Stimulated activated naive CD8-positive, alpha-beta T cell treated with anti-CD3 and anti-CD28 coated beads, Interleukin-15, Interleukin-2, amounts not matched to agents 100 ng/mL and 50 ng/mL, for 24 hours (primary cell): ENCODE data around the gene TGFB2.

Source experiments
- H3K27ac Mint-ChIP-seq: one replicate; pipeline ENCODE4 v1.8.0; 2021; ENCODE audit warnings: mild to moderate bottlenecking, mixed read lengths
- H3K27me3 Mint-ChIP-seq: one replicate; pipeline ENCODE4 v1.8.0; 2021; ENCODE audit warnings: mixed read lengths
- H3K36me3 Mint-ChIP-seq: one replicate; pipeline ENCODE4 v1.8.0; 2021; ENCODE audit warnings: low read depth, mixed read lengths
- H3K4me1 Mint-ChIP-seq: one replicate; pipeline ENCODE4 v1.8.0; 2021; ENCODE audit warnings: low read depth, mixed read lengths
- H3K4me3 Mint-ChIP-seq: one replicate; pipeline ENCODE4 v1.8.0; 2021; ENCODE audit warnings: mild to moderate bottlenecking, mixed read lengths
- H3K9me3 Mint-ChIP-seq: one replicate; pipeline ENCODE4 v1.8.0; 2021; ENCODE audit warnings: mixed read lengths

TGFB2 gene

GRCh38 chr1:218407630-218408029 lies 62.5 kb downstream of the TGFB2 start:
- Mint-ChIP-seq H3K4me3 (no peak overlapping the region), H3K27ac (no peak overlapping the region), H3K36me3 (no peaks in the 10 kb centered on the region), H3K27me3 (peaks cover 7% of the 10 kb centered on the region), H3K4me1 (no peaks in the 10 kb centered on the region), H3K9me3 (no peaks in the 10 kb centered on the region)

- Mint-ChIP-seq H3K4me1 (no peaks in the 10 kb centered on the region), H3K36me3 (no peaks in the 10 kb centered on the region), H3K4me3 (no peak overlapping the region), H3K27me3 (peaks cover 7% of the 10 kb centered on the region), H3K27ac (no peak overlapping the region), H3K9me3 (no peaks in the 10 kb centered on the region)
Observed at GRCh38 chr1:218408135-218408534, 63.0 kb downstream of the TGFB2 start.

GRCh38 chr1:218408942-218409341 lies 63.8 kb downstream of the TGFB2 start:
- H3K27me3 Mint-ChIP-seq = peaks cover 7% of the 10 kb centered on the region
- no peaks in the 10 kb centered on the region for H3K9me3 Mint-ChIP-seq
- H3K36me3 Mint-ChIP-seq = no peaks in the 10 kb centered on the region
- no peak overlapping the region for H3K27ac Mint-ChIP-seq
- H3K4me3 Mint-ChIP-seq = no peak overlapping the region
- no peaks in the 10 kb centered on the region for H3K4me1 Mint-ChIP-seq

GRCh38 chr1:218409946-218410510 lies 64.9 kb downstream of the TGFB2 start:
- H3K36me3 Mint-ChIP-seq = no peaks in the 10 kb centered on the region
- H3K9me3 Mint-ChIP-seq = no peaks in the 10 kb centered on the region
- no peaks in the 10 kb centered on the region for H3K4me1 Mint-ChIP-seq
- H3K27me3 Mint-ChIP-seq = peaks cover 7% of the 10 kb centered on the region
- no peak overlapping the region for H3K4me3 Mint-ChIP-seq
- H3K27ac Mint-ChIP-seq = no peak overlapping the region

GRCh38 chr1:218411101-218411500 lies 66.0 kb downstream of the TGFB2 start:
- Mint-ChIP-seq H3K9me3 (no peaks in the 10 kb centered on the region), H3K4me3 (no peak overlapping the region)

GRCh38 chr1:218412171-218412570 lies 67.0 kb downstream of the TGFB2 start:
- Mint-ChIP-seq H3K27ac (no peak overlapping the region), H3K4me1 (no peaks in the 10 kb centered on the region), H3K9me3 (no peaks in the 10 kb centered on the region), H3K4me3 (no peak overlapping the region), H3K27me3 (peaks cover 7% of the 10 kb centered on the region), H3K36me3 (no peaks in the 10 kb centered on the region)

More at GRCh38 chr1:218411101-218411500, 66.0 kb downstream of the TGFB2 start:
- H3K4me1 Mint-ChIP-seq = no peaks in the 10 kb centered on the region
- H3K27me3 Mint-ChIP-seq = peaks cover 7% of the 10 kb centered on the region
- H3K27ac Mint-ChIP-seq = no peak overlapping the region
- no peaks in the 10 kb centered on the region for H3K36me3 Mint-ChIP-seq

GRCh38 chr1:218413179-218413578 lies 68.0 kb downstream of the TGFB2 start:
- H3K27me3 Mint-ChIP-seq = peaks cover 7% of the 10 kb centered on the region
- no peaks in the 10 kb centered on the region for H3K4me1 Mint-ChIP-seq
- H3K9me3 Mint-ChIP-seq = no peaks in the 10 kb centered on the region
- H3K27ac Mint-ChIP-seq = no peak overlapping the region
- H3K4me3 Mint-ChIP-seq = no peak overlapping the region
- H3K36me3 Mint-ChIP-seq = no peaks in the 10 kb centered on the region

GRCh38 chr1:218414060-218414728 lies 69.1 kb downstream of the TGFB2 start:
- Mint-ChIP-seq H3K36me3 (no peaks in the 10 kb centered on the region), H3K27me3 (peaks cover 5% of the 10 kb centered on the region), H3K4me1 (no peaks in the 10 kb centered on the region), H3K9me3 (no peaks in the 10 kb centered on the region), H3K27ac (no peak overlapping the region), H3K4me3 (no peak overlapping the region)

GRCh38 chr1:218415726-218416125 lies 70.6 kb downstream of the TGFB2 start:
- no peak overlapping the region for H3K27ac Mint-ChIP-seq
- H3K9me3 Mint-ChIP-seq = no peaks in the 10 kb centered on the region
- no peaks in the 10 kb centered on the region for H3K4me1 Mint-ChIP-seq
- H3K36me3 Mint-ChIP-seq = no peaks in the 10 kb centered on the region
- H3K4me3 Mint-ChIP-seq = no peak overlapping the region
- H3K27me3 Mint-ChIP-seq = peaks cover 4% of the 10 kb centered on the region

- H3K27ac Mint-ChIP-seq = no peak overlapping the region
- no peaks in the 10 kb centered on the region for H3K9me3 Mint-ChIP-seq
- H3K36me3 Mint-ChIP-seq = no peaks in the 10 kb centered on the region
- no peaks in the 10 kb centered on the region for H3K4me1 Mint-ChIP-seq
- peaks cover 13% of the 10 kb centered on the region for H3K27me3 Mint-ChIP-seq
- no peak overlapping the region for H3K4me3 Mint-ChIP-seq
Observed at GRCh38 chr1:218421531-218421930, 76.4 kb downstream of the TGFB2 start.

- H3K9me3 Mint-ChIP-seq = no peaks in the 10 kb centered on the region
- no peak overlapping the region for H3K4me3 Mint-ChIP-seq
- no peak overlapping the region for H3K27ac Mint-ChIP-seq
- peaks cover 9% of the 10 kb centered on the region for H3K27me3 Mint-ChIP-seq
- no peaks in the 10 kb centered on the region for H3K4me1 Mint-ChIP-seq
- H3K36me3 Mint-ChIP-seq = no peaks in the 10 kb centered on the region
Observed at GRCh38 chr1:218424502-218424901, 79.4 kb downstream of the TGFB2 start.

- Mint-ChIP-seq H3K27me3 (peaks cover 9% of the 10 kb centered on the region), H3K27ac (no peak overlapping the region), H3K4me1 (no peaks in the 10 kb centered on the region), H3K36me3 (no peaks in the 10 kb centered on the region), H3K4me3 (no peak overlapping the region), H3K9me3 (no peaks in the 10 kb centered on the region)
Observed at GRCh38 chr1:218425647-218426342, 80.7 kb downstream of the TGFB2 start.

GRCh38 chr1:218426343-218426657 lies 81.2 kb downstream of the TGFB2 start:
- peaks cover 9% of the 10 kb centered on the region for H3K27me3 Mint-ChIP-seq
- no peak overlapping the region for H3K4me3 Mint-ChIP-seq
- no peaks in the 10 kb centered on the region for H3K9me3 Mint-ChIP-seq
- H3K4me1 Mint-ChIP-seq = no peaks in the 10 kb centered on the region
- H3K36me3 Mint-ChIP-seq = no peaks in the 10 kb centered on the region
- H3K27ac Mint-ChIP-seq = no peak overlapping the region

- H3K36me3 Mint-ChIP-seq = no peaks in the 10 kb centered on the region
- no peak overlapping the region for H3K4me3 Mint-ChIP-seq
- no peaks in the 10 kb centered on the region for H3K9me3 Mint-ChIP-seq
- H3K27ac Mint-ChIP-seq = no peak overlapping the region
- H3K27me3 Mint-ChIP-seq = peaks cover 10% of the 10 kb centered on the region
- H3K4me1 Mint-ChIP-seq = no peaks in the 10 kb centered on the region
Observed at GRCh38 chr1:218429301-218429700, 84.2 kb downstream of the TGFB2 start.

GRCh38 chr1:218430346-218430745 lies 85.2 kb downstream of the TGFB2 start:
- peaks cover 10% of the 10 kb centered on the region for H3K27me3 Mint-ChIP-seq
- no peaks in the 10 kb centered on the region for H3K4me1 Mint-ChIP-seq
- no peak overlapping the region for H3K4me3 Mint-ChIP-seq
- H3K36me3 Mint-ChIP-seq = no peaks in the 10 kb centered on the region
- H3K9me3 Mint-ChIP-seq = no peaks in the 10 kb centered on the region
- no peak overlapping the region for H3K27ac Mint-ChIP-seq

- Mint-ChIP-seq H3K36me3 (no peaks in the 10 kb centered on the region), H3K4me3 (no peak overlapping the region), H3K27me3 (peaks cover 10% of the 10 kb centered on the region), H3K9me3 (no peaks in the 10 kb centered on the region), H3K4me1 (no peaks in the 10 kb centered on the region), H3K27ac (no peak overlapping the region)
Observed at GRCh38 chr1:218430822-218431221, 85.7 kb downstream of the TGFB2 start.
